K562 (cell line): Measurements from ENCODE around the gene ARSA. TPM values are rescaled to one million over a fixed set of nuclear protein-coding genes. Genes with fewer than 3 reads are reported as not detected.

ENCODE experiments used
- ATAC-seq: fragments of 200-7000 bp; cut with Tn5 transposase; 3 replicates; pipeline ENCODE4 v1.9.1; 2020; ENCODE audit warnings: moderate library complexity
- BruUV-seq: library from RNA; stranded (reverse); fragments of 400-500 nt; replicated peaks from 2 replicates; lab custom pipeline; 2021; lab: Mats Ljungman, UMichigan
- CTCF ChIA-PET: fragments of 300-600 bp; formaldehyde crosslinking; extraction: SDS; loops from one replicate; lab custom pipeline; 2021; ENCODE audit warnings: low intra/inter-chr PET ratio; lab: Yijun Ruan, JAX
- POLR2A ChIA-PET: fragments of 300-600, 350-650 bp; sonication (Branson Sonifier 250); formaldehyde crosslinking; extraction: SDS; loops from one replicate; lab custom pipeline; 2021; ENCODE audit warnings: antibody characterized with exemption, inconsistent platforms; lab: Yijun Ruan, JAX
- DNase-seq, 4 experiments: peaks; one replicate each; pipeline versions ENCODE4 v3.0.0 to v3.0.0-alpha.2; 2011 to 2018; ENCODE audit warnings: low spot score in 3 of 4, mixed read lengths in 3 of 4; ENCODE audit errors: extremely low read depth in 1 of 4
- FAIRE-seq: peaks from 2 replicates; lab custom pipeline; 2011; peaks lifted over from hg19 to GRCh38; lab: Jason Lieb, UNC
- H2AFZ ChIP-seq: 2 replicates; pipeline ENCODE4 v1.6.0; 2011; ENCODE audit warnings: low read depth, low read length, control low read depth, inconsistent platforms
- H3K27ac ChIP-seq: fragments of 200-600 bp; 3 replicates; pipeline ENCODE4 v1.8.0; 2011; ENCODE audit warnings: low read depth, mild to moderate bottlenecking, control low read depth, inconsistent platforms, low read length, moderate library complexity, mixed read lengths; ENCODE audit errors: extremely low read depth
- H3K27me3 ChIP-seq, 2 experiments: fragments of 300-600 bp in 1 of 2; 2 replicates in 1 of 2; 3 replicates in 1 of 2; pipeline versions ENCODE4 v1.6.0 to v1.8.0; 2011; ENCODE audit warnings: inconsistent platforms in 2 of 2, low read length in 2 of 2, mild to moderate bottlenecking in 1 of 2, mixed read lengths in 1 of 2, moderate library complexity in 1 of 2; ENCODE audit not compliant: control insufficient read depth in 2 of 2, insufficient read depth in 2 of 2
- H3K36me3 ChIP-seq: fragments of 300-600 bp; 3 replicates; pipeline ENCODE4 v1.8.0; 2011; ENCODE audit warnings: mild to moderate bottlenecking, low read length, inconsistent platforms; ENCODE audit not compliant: control insufficient read depth, insufficient read depth
- H3K4me1 ChIP-seq, 2 experiments: fragments of 200-600 bp in 1 of 2; replicated peaks in 1 of 2; 2 replicates in 1 of 2; 3 replicates in 1 of 2; pipeline versions ENCODE4 v1.5.1 to v1.8.0; 2011; ENCODE audit warnings: inconsistent platforms in 2 of 2, low read length in 2 of 2, mild to moderate bottlenecking in 1 of 2, mixed read lengths in 1 of 2, moderate library complexity in 1 of 2; ENCODE audit not compliant: control insufficient read depth in 2 of 2, insufficient read depth in 2 of 2
- H3K4me2 ChIP-seq: 2 replicates; pipeline ENCODE4 v1.6.1; 2011; ENCODE audit warnings: low read length, control low read depth, inconsistent platforms, mixed read lengths; ENCODE audit not compliant: insufficient read depth
- H3K4me3 ChIP-seq: fragments of 200-600 bp; sonication (generic), shearing (Covaris generic); 2 replicates; pipeline ENCODE4 v1.5.1; 2016; ENCODE audit warnings: control low read depth, inconsistent platforms
- H3K79me2 ChIP-seq: fragments of 200-600 bp; 3 replicates; pipeline ENCODE4 v1.8.0; 2011; ENCODE audit warnings: low read length, inconsistent platforms; ENCODE audit not compliant: control insufficient read depth, insufficient read depth
- H3K9ac ChIP-seq, 2 experiments: 2 replicates each; pipeline versions ENCODE4 v1.6.0 to v1.6.1; 2011; ENCODE audit warnings: low read depth in 2 of 2, low read length in 2 of 2, control low read depth in 1 of 2, inconsistent platforms in 1 of 2, mild to moderate bottlenecking in 1 of 2, mixed read lengths in 1 of 2; ENCODE audit not compliant: insufficient read depth in 1 of 2
- H3K9me1 ChIP-seq: one replicate; pipeline ENCODE4 v1.6.0; 2011; ENCODE audit warnings: inconsistent platforms, mild to moderate bottlenecking, low read length, moderate library complexity; ENCODE audit not compliant: control insufficient read depth, insufficient read depth
- H3K9me3 ChIP-seq: replicated peaks from 2 replicates; pipeline ENCODE4 v1.5.1; 2011; ENCODE audit warnings: low read depth, low read length, inconsistent platforms; ENCODE audit not compliant: control insufficient read depth, insufficient read depth
- H4K20me1 ChIP-seq: replicated peaks from 2 replicates; pipeline ENCODE4 v1.6.1; 2011; ENCODE audit warnings: low read length, inconsistent platforms, mixed read lengths; ENCODE audit not compliant: control insufficient read depth, insufficient read depth
- ATF3 ChIP-seq, 2 experiments: fragments of 450-650 bp in 1 of 2; sonication (generic) in 1 of 2; formaldehyde crosslinking in 1 of 2; IDR thresholded peaks in 1 of 2; conservative IDR thresholded peaks in 1 of 2; 2 replicates each; pipeline versions ENCODE4 v1.6.1 to v1.8.1; 2016 to 2023; ENCODE audit warnings: mild to moderate bottlenecking in 2 of 2, moderate library complexity in 2 of 2, inconsistent platforms in 1 of 2, missing genetic modification reagents in 1 of 2
- ATF7 ChIP-seq: fragments of 450-650 bp; IDR thresholded peaks from 2 replicates; pipeline ENCODE4 v1.7.1; 2014; ENCODE audit warnings: mild to moderate bottlenecking, moderate library complexity
- NFE2L1 ChIP-seq: fragments of 450-650 bp; IDR thresholded peaks from 2 replicates; pipeline ENCODE4 v1.6.1; 2016; ENCODE audit warnings: missing genetic modification characterization, low read depth, mild to moderate bottlenecking, missing compliant biosample characterization, moderate library complexity, borderline replicate concordance
- WGBS: fragments of 100-300 bp; shearing (Covaris generic); methylation state at CpG from one replicate; pipeline ENCODE4 v1.1.6; 2016; ENCODE audit warnings: low coverage, mixed read lengths; ENCODE audit not compliant: insufficient coverage; ENCODE audit errors: missing lambda C conversion rate; 5-methylcytosine and 5-hydroxymethylcytosine counted together
- in situ Hi-C: fragments of 300-500 bp; cut with MboI; formaldehyde crosslinking; loops from 4 replicates; pipeline ENCODE4 v1.15.0; 2018; ENCODE audit warnings: inconsistent platforms, mixed read lengths
- intact Hi-C: fragments of 100-400 bp; cut with micrococcal nuclease; formaldehyde crosslinking; loops from 2 replicates; pipeline ENCODE4 v1.14.2; 2022
- polyA plus RNA-seq, 8 experiments: library from polyadenylated mRNA; depleted of rRNA in 4 of 8; stranded (reverse) in 5 of 8; unstranded in 3 of 8; fragments of >200 nt; fragmentation: Nextera tagmentation in 2 of 8; fragmentation: Illumina TruSeq in 1 of 8; extraction: Ambion mirVana in 2 of 8; extraction: Trizol in 1 of 8; gene quantifications; 2 replicates each; pipeline versions ENCODE4 v1.2.1 to v1.2.3, GENCODE V29; 2011 to 2014; ENCODE audit warnings: inconsistent platforms in 1 of 8, missing spikeins in 1 of 8
- total RNA-seq, 7 experiments: library from RNA; depleted of rRNA in 6 of 7; stranded (reverse); fragments of >200 nt in 6 of 7; fragmentation: Illumina TruSeq in 2 of 7; extraction: Trizol in 2 of 7; gene quantifications; 2 replicates each; pipeline versions ENCODE4 v1.2.1 to v1.2.3, GENCODE V29; 2011 to 2021; ENCODE audit warnings: low replicate concordance in 1 of 7
- TF ChIP-seq, protein P1 (sequence below), 2 experiments: fragments of 450-650 bp; IDR thresholded peaks; 2 replicates each; pipeline ENCODE4 v1.6.1; 2016; ENCODE audit warnings: mild to moderate bottlenecking in 2 of 2, borderline replicate concordance in 1 of 2, low read depth in 1 of 2, moderate library complexity in 1 of 2

ARSA gene
- total and polyA plus RNA-seq, 9 of the 15 experiments (the other 6 are each of a cell fraction or from before 2014, with no cell fraction given), result 0.32 to 10.9 (median 1.8) TPM; not detected in 1

DNA sequence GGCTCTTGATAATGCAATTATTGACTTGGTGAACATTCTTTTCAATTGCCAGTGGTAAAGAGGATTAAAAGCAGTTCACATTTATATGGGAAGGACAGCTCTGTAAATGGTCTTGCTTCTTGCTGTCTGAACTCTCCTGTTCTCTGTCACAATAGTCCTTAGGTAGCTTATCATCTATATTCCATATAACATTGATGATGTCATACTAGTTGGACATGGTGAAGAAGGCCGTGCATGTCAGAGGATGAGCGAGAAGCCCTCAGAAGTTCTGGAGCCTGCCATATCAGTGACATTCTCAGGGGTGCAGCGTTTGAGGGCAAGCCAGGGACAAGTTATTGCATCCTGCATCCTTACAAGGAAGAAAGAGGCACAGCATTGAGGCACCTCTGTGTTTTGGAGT is 42.7 kb downstream of the ARSA start:
- CTCF ChIA-PET, result no interaction called here
- no TSS peak for BruUV-seq
- Histone ChIP-seq H3K4me1 (peaks cover 15 to 20% of the 10 kb centered on the region in 2 experiments; a peak in 4 of 5 replicates), H3K36me3 (no peaks in the 10 kb centered on the region; the same call in 2 of the 3 replicates), H3K9ac (no peak overlapping the region), H3K27me3 (no peaks in the 10 kb centered on the region), H3K4me2 (no peak overlapping the region), H4K20me1 (no peaks in the 10 kb centered on the region), H3K79me2 (peaks cover 6% of the 10 kb centered on the region; the same call in 2 of the 3 replicates), H3K9me3 (no peaks in the 10 kb centered on the region), H3K4me3 (no peak overlapping the region), H3K27ac (no peak overlapping the region), H3K9me1 (no peaks in the 10 kb centered on the region), H2AFZ (no peak overlapping the region)
- DNase-seq (no peak), FAIRE-seq (no peak), ATAC-seq (no peak)
- intact Hi-C loops, result no loop called here
- POLR2A ChIA-PET, result no interaction called here
- 18% methylated on average over 3 of the region's 3 CpGs for WGBS
- TF ChIP-seq ATF3 (IDR thresholded peaks at IDR 0.05), result peak; percentile 50; the same call in 1 of the 2 replicates
- no peak for TF ChIP-seq ATF3 (CRISPR knock-in tag; conservative IDR thresholded peaks at IDR 0.05)
- TF ChIP-seq, protein P1, sequence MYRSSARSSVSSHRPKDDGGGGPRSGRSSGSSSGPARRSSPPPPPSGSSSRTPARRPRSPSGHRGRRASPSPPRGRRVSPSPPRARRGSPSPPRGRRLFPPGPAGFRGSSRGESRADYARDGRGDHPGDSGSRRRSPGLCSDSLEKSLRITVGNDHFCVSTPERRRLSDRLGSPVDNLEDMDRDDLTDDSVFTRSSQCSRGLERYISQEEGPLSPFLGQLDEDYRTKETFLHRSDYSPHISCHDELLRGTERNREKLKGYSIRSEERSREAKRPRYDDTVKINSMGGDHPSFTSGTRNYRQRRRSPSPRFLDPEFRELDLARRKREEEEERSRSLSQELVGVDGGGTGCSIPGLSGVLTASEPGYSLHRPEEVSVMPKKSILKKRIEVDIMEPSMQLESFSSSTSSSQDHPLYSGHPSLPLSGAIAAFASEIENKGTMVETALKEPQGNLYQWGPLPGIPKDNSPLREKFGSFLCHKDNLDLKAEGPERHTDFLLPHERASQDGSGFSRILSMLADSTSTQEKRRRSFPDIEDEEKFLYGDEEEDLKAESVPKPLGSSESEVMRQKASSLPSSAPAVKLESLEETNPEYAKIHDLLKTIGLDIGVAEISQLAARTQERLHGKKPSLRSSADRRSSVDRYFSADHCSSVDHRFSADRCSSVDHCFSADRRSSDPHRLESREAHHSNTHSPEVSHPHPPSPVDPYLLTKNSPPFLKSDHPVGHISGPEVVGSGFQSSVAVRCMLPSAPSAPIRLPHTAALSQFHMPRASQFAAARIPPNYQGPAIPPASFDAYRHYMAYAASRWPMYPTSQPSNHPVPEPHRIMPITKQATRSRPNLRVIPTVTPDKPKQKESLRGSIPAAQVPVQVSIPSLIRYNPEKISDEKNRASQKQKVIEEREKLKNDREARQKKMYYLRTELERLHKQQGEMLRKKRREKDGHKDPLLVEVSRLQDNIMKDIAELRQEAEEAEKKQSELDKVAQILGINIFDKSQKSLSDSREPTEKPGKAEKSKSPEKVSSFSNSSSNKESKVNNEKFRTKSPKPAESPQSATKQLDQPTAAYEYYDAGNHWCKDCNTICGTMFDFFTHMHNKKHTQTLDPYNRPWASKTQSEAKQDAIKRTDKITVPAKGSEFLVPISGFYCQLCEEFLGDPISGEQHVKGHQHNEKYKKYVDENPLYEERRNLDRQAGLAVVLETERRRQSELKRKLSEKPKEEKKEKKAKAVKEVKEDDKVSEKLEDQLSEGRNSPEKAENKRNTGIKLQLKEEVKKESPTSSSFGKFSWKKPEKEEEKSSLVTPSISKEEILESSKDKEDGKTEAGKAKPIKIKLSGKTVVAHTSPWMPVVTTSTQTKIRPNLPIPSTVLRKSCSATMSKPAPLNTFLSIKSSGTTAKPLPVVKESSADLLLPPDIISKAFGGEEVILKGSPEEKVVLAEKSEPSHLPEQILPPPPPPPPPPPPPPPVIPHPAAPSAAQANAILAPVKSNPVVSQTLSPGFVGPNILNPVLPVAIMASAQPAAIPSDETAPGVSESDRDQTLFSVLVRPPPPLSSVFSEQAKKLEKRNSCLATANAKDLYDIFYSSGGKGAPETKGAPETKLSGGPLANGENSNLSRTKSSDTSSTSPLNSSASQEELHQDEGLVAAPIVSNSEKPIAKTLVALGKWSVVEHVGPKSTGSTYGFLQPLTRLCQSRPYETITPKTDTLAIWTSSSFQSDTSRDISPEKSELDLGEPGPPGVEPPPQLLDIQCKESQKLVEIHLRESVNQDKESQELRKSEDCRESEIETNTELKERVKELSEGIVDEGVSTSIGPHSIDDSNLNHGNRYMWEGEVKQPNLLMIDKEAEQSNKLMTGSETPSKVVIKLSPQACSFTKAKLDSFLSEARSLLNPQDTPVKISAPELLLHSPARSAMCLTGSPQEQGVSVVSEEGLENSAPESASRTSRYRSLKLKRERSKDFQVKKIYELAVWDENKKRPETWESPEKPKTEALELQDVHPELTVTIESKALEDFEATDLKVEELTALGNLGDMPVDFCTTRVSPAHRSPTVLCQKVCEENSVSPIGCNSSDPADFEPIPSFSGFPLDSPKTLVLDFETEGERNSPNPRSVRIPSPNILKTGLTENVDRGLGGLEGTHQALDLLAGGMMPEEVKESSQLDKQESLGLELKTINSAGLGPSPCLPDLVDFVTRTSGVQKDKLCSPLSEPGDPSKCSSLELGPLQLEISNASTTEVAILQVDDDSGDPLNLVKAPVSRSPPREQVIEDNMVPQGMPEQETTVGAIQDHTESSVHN (IDR thresholded peaks at IDR 0.05; ENCODE audit: borderline replicate concordance in 1 of 2, low read depth in 1 of 2), result no peak
- peak; percentile 17; the same call in 1 of the 2 replicates for TF ChIP-seq ATF7
- TF ChIP-seq NFE2L1 (tag), result no peak
- in situ Hi-C loops, result no loop called here
